K562 (cell line): Measurements from ENCODE around the gene ARHGEF9.

Source experiments
- DNMT1 ChIP-seq: fragments of 450-650 bp; IDR thresholded peaks from 2 replicates; pipeline ENCODE4 v1.6.1; 2016; ENCODE audit warnings: antibody characterized with exemption, mild to moderate bottlenecking
- FOXJ2 ChIP-seq: fragments of 200-800 bp; sonication (Bioruptor generic); IDR thresholded peaks from 2 replicates; pipeline ENCODE4 v1.6.1; 2016; ENCODE audit warnings: missing genetic modification characterization, missing compliant biosample characterization
- MEF2D ChIP-seq: conservative IDR thresholded peaks from 2 replicates; pipeline ENCODE4 v1.6.1; 2016; ENCODE audit warnings: low read depth, missing genetic modification characterization, missing compliant biosample characterization
- MTA1 ChIP-seq: fragments of 450-650 bp; IDR thresholded peaks from 2 replicates; pipeline ENCODE4 v1.6.1; 2017; ENCODE audit warnings: borderline replicate concordance
- NBN ChIP-seq: fragments of 450-650 bp; IDR thresholded peaks from 2 replicates; pipeline ENCODE4 v1.6.1; 2016; ENCODE audit warnings: low read depth, mild to moderate bottlenecking
- NR2C2 ChIP-seq, 2 experiments: fragments of 200-800 bp in 1 of 2; sonication (Bioruptor generic) in 1 of 2; sonication (generic) in 1 of 2; formaldehyde crosslinking in 1 of 2; IDR thresholded peaks; 2 replicates each; pipeline versions ENCODE4 v1.6.1 to v1.8.0; 2016 to 2022; ENCODE audit warnings: mild to moderate bottlenecking in 1 of 2, missing compliant biosample characterization in 1 of 2, missing genetic modification characterization in 1 of 2, missing genetic modification reagents in 1 of 2
- POLR2AphosphoS5 ChIP-seq: IDR thresholded peaks from 2 replicates; pipeline ENCODE4 v1.6.1; 2011; ENCODE audit warnings: mild to moderate bottlenecking, low read depth, low read length, moderate library complexity; ENCODE audit not compliant: control insufficient read depth, insufficient read depth
- SMC3 ChIP-seq: conservative IDR thresholded peaks from 2 replicates; pipeline ENCODE4 v1.6.1; 2011; ENCODE audit warnings: low read depth, low read length, improper control_type of control experiment; ENCODE audit not compliant: insufficient read depth
- USF2 ChIP-seq: sonication (generic); formaldehyde crosslinking; IDR thresholded peaks from 2 replicates; pipeline ENCODE4 v1.5.0; 2020; ENCODE audit warnings: missing genetic modification reagents
- ZNF121 ChIP-seq: sonication (generic); formaldehyde crosslinking; conservative IDR thresholded peaks from 2 replicates; pipeline ENCODE4 v1.8.0; 2022; ENCODE audit warnings: missing genetic modification reagents
- ZNF133 ChIP-seq: fragments of 250-450 bp; sonication (Bioruptor Pico); IDR thresholded peaks from 2 replicates; pipeline ENCODE4 v1.4.0; 2020; ENCODE audit warnings: mild to moderate bottlenecking
- ZNF165 ChIP-seq: fragments of 250-450 bp; sonication (Bioruptor Pico); IDR thresholded peaks from 2 replicates; pipeline ENCODE4 v1.4.0; 2020; ENCODE audit warnings: borderline replicate concordance
- ZNF274 ChIP-seq: IDR thresholded peaks from 2 replicates; pipeline ENCODE4 v1.6.1; 2011; ENCODE audit warnings: low read depth, mild to moderate bottlenecking, low read length, moderate library complexity, borderline replicate concordance
- ZNF766 ChIP-seq: fragments of 200-800 bp; sonication (Bioruptor generic); conservative IDR thresholded peaks from 2 replicates; pipeline ENCODE4 v1.6.1; 2016; ENCODE audit warnings: missing genetic modification characterization, missing compliant biosample characterization

- TF ChIP-seq NR2C2 (CRISPR knock-in tag; IDR thresholded peaks at IDR 0.05) (no peak), NR2C2 (tag; IDR thresholded peaks at IDR 0.05) (no peak), POLR2AphosphoS5 (no peak), MEF2D (tag) (no peak), ZNF165 (CRISPR knock-in tag) (no peak), ZNF766 (no peak), SMC3 (no peak), MTA1 (no peak), USF2 (no peak), FOXJ2 (no peak), DNMT1 (no peak), NBN (no peak), ZNF133 (no peak), ZNF121 (CRISPR knock-in tag) (no peak), ZNF274 (no peak)
Measured at GRCh38 chrX:63613531-63614028, 171.4 kb downstream of the ARHGEF9 start.
